SHP77 (cell line): Measurements from ENCODE around the gene SAMD11.
"Not testable (repeated sequence)": the region's sequence is repeated elsewhere in the genome, so short reads cannot be mapped to it uniquely, and the experiment has no call there.

Experiments used
- DNase-seq, 2 experiments: peaks; one replicate each; lab custom pipeline; 2025; lab: John Stamatoyannopoulos, UW

SAMD11 gene

GRCh38 chr1:943545-944340, 20.0 kb downstream of the SAMD11 start:
- no peak for DNase-seq

- DNase-seq = peak in 1 of 2 experiments; percentile 26
These were observed 20.9 kb downstream of the SAMD11 start for GRCh38 chr1:944341-945325.

DNA sequence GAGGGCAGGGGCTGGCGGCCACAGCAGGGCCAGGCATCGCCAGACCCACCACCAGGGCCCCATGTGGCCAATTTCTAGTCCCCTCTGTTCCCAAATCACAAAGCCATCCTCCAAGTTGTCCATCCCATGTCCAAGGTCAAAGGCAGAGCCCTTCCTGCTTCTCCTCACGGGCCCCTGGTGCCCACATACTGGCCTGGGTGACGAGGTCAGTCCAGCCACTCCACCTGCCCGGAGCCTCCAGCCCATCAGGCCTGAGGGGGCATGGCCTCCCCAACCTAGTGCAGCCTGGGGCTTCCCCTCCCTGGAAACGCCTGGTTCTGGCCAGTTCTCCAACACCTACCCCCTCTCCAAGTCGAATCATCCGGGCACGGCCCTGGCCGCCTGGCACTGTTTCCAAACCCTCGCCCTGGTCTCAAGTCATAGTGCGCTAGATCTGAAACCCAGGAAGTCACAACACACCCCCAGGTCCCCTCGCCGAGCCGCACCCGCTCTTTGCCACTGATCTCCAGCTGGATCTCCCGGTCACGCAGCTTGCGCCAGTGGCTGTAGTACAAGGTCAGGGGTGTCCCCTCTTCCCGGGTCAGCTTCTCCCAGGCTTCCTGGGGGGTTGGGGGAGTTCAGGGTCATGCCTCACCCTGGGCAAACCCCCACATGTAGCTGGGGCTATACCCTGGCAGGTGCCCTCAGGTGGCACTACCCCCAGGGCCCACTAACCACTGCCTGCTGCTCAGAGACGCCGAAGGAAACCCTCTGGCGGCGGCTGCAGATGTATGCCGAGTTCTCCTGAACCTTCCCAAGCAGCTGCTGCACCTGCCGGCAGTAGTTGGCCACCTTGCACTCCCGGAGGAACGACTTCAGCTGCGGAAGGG, 22.2 kb downstream of the SAMD11 start:
- no peak for DNase-seq

- DNase-seq = not testable (repeated sequence)
These were observed 23.1 kb downstream of the SAMD11 start for GRCh38 chr1:946811-947210.

DNA sequence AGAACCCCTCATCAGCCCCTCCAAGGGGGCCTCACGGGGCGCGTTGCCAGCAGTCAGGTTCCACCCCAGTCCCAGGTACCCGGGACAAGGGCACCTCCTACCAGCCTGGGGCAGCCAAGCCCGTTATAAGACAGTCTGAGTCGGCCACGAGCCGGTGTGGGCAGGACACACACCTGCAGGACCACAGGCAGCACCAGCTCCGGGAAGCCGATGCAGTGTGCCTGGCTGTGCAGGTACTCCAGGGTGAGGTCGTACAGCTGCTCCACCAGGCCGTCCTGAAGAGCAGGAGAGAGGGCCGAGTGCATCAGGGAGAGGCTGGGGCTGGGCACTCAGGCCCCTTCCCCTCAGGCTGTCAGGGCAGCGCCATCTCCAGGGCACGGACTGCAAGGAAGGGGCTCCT, 24.2 kb downstream of the SAMD11 start:
- no peak for DNase-seq

DNA sequence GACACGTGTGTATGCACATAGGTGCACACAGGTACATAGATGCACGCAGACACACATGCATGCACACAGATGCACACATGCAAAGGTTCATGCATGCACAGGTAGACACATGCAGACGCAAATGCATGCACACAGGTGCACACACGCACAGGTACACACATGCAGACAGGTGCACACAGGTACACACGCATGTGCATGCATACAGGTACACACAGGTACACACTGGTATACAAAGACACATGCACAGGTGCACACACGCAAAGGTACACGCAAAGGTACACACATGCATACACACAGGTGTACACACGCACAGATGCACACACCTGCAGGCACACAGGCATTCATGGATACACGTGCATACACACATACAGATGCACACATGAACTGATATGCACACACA, 26.5 kb downstream of the SAMD11 start:
- DNase-seq = no peak

- DNase-seq = no peak
These were observed 27.2 kb downstream of the SAMD11 start for GRCh38 chr1:950881-951280.

- DNase-seq = no peak
These were observed 27.6 kb downstream of the SAMD11 start for GRCh38 chr1:951364-951763.

- no peak for DNase-seq
These were observed 28.5 kb downstream of the SAMD11 start for GRCh38 chr1:952201-952600.

GRCh38 chr1:952603-953002, 28.9 kb downstream of the SAMD11 start:
- DNase-seq = no peak

DNA sequence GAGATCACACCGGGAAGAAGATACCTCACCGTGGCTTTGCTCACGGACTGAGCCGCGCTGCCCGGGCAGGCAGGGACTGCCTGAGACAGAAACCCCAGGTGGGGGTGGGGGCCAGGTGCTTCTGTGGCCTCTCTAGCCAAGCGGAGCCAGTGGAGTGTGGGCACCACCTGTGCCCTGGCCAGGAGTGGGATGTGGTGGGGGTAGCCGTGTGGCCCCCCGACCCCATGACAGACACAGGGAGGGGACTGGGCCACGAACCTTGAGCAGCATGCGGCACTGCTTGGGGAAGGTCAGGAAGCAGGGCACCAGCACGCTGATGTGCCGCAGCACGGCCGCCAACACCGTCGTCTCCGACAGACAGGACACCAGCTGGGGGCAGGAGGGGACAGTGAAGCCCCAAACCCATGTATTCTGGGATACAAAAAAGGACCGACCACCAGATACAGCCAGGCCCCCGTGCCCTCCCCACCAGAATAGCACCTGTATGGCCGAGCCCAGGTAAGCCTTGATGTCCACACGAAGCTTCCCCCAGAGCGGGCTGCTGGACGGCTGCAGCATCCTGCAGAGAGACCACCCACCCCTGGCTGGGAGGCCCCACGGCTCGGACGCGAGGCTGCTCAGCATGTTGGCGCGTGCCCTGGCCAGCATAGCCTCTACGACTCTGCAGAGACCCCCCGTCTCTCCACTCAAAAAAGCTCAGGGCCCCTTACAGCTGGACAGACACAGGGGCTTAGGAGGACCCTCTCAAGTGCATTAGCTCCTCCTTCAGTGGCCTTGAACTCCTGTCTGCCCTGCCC, 30.0 kb downstream of the SAMD11 start:
- DNase-seq = no peak

DNA sequence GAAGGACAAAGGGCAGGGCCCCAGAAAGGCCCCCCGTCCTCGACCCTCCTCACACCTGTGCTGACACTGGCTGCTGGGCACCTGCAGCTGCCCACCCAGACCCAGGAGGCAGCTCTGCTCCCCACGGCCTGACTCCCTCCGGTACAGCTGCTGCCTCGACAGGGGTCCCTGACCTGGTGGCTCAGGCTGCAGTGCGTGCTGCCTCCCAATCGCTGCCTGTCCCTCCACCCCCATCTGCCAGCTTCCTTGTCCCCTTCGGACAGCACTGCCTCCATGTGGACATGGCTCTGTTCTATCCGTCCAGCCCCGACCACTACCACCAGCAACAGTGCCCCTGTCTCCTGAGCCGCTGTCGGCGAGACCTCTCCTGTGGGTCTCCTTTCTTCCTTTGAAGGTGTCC, 31.2 kb downstream of the SAMD11 start:
- no peak for DNase-seq

DNA sequence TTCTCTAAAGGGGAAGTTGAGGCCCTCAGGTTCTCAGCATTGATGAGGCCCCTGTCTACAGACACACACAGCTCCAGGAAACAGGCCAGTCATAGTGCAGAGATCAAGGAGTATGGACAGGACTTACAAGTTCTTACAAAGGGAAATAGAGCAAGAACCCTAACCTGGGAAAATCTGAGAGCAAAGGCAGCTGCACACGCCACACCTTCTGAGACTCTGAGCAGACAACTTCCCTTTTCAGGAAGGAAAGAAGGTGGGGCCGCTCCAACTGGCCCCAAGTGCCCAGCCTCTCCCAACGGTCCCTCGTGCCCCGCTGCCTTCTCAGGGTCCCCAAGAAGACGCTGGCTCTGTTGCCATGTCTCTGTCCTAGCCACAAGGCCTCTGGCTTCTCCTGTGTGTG, 31.8 kb downstream of the SAMD11 start:
- DNase-seq = no peak

- no peak for DNase-seq
These were observed 32.9 kb downstream of the SAMD11 start for GRCh38 chr1:956636-957035.

DNA sequence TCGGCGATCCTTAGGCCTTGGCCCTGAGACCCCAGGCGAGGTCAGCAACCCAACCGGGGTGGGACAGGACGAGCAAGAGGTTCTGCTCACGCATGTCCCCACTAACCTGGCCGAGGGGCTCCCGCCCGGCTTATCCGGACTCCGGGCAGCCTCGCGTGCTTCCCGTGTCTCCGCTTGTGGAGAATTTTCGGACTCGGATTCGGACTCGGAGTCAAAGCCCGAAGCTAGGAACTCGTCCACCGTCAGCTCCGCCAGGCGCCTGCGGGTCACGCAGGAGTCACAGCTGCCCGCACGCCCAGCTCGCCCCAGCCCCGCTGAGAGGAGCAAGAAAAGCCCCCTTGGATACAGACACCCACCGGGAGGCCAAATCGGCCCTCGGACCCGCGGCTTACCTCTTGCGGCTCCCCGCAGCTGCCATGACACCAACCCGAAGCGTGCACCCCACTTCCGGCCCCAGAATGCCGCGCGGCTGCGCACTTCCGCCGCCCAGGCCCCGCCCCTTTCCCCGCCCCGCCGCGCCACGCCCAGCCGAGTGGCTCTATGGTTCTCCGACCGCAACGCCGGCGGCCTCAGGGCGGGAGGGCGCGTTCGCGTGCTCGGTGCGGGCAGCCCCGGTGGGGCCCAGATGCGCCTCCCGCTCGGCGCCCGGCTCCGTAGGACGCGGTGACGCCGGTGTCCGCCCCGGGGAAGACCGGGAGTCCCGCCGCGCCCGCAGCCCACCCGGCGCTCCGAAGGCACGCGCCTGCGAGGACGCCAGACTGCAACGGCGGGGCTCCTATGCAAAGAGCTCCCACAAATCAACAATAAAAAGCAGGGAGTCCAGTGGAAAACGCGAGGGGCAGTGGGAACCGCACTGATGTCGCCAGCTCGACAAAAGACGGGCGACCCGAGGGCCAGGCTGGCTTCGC, 35.4 kb downstream of the SAMD11 start, which contains the start of gene NOC2L:
Gene NOC2L, minus strand, starts transcription at position 434 of the 908 bp plus-strand sequence. Its CDS starts 16 bp downstream, at position 418.
- peak; percentile 73 to 81 for DNase-seq

DNA sequence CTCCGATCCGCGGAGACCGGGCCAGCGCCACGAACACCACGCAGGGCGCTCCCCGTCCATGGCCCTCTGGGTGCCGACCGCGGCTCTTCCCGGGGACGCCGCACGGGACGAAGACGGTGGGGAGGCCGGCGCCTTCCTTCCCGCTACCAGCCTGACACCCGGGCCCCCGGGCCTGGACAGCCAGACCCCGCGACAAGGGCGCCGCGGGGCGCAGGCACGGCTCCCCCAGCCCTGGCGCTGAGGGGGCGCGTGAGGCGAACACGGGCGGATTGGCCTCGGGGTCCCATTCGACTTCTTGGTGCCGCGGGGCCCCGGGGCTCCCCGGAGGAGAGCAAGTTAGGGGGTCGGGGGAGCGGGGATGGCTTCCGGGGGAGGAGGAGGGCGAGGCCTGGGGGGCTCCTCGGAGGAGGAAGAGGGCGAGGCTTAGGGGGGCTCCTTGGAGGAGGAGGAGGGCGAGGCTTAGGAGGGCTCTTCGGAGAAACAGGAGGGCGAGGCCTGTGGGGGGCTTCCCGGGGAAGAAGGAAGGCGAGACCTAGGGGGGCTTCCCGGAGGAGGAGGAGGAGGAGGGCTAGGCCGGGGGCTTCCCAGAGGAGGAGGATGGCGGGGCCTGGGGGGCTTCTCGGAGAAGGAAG, 36.1 kb downstream of the SAMD11 start:
- DNase-seq = no peak

DNA sequence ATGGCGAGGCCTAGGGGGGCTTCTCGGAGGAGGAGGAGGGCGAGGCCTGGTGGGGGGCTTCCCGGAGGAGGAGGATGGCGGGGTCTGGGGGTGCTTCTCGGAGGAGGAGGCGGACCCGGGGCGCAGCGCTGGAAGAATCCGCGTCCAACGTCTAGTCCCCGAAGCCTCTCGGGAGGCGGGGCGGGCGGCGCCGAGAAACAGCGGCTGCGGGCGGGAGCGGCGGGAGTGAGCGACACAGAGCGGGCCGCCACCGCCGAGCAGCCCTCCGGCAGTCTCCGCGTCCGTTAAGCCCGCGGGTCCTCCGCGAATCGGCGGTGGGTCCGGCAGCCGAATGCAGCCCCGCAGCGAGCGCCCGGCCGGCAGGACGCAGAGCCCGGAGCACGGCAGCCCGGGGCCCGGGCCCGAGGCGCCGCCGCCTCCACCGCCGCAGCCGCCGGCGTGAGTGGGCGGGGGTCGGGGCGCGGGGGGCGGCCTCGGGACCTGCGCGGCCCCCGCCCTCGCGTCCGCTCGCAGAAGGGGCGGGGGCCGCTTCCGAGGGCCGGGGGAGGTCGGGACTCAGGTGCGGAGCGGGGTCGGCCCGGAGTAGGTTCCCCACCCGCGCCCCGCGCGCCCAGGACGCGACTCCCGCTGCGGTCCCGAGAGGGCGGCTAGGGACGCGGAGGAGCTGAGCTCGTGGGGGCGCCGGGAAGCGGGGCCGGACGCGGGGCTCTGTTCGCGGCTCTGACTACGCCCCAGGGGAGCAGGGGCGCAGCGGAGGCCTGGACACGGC, 36.8 kb downstream of the SAMD11 start, which contains the start of gene KLHL17:
Gene KLHL17, plus strand, starts transcription at position 222 of the 769 bp plus-strand sequence. Its CDS starts 110 bp downstream, at position 332.
- DNase-seq = peak; percentile 43 to 77

- no peak for DNase-seq
These were observed 37.5 kb downstream of the SAMD11 start for GRCh38 chr1:961132-961669.
